Measurements from ENCODE around the gene HTR3B. TPM values are rescaled to one million over a fixed set of nuclear protein-coding genes. Genes with fewer than 3 reads are reported as not detected.

The HTR3B gene
- total RNA-seq, 2 experiments from 2014 or later = not detected

DNA sequence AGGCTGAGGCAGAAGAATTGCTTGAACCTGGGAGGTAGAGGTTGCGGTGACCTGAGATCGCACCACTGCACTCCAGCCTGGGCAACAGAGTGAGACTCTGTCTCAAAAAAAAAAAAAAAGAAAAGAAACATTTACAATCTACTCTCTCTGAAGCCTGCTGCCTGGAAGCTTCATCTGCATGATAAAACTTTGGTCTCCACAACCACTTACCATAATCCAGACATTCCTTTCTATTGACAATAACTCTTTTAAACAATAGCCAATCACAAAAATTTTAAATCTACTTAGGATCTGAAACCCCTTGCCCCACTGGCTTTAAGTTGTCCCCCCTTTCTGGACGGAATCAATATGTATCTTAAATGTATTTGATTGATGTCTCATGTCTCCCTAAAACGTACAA is 45.3 kb downstream of the HTR3B start:
- intact Hi-C loops (cut with DNase I, micrococcal nuclease) = no loop called here
- DNase-seq = no peak
- H3K4me3 Mint-ChIP-seq = no peak overlapping the region
- H3K27me3 Mint-ChIP-seq = peaks cover 20% of the 10 kb centered on the region
- POLR2A ChIA-PET = no interaction called here
- H3K27ac Mint-ChIP-seq = no peak overlapping the region
- no peak for ATAC-seq
- no peaks in the 10 kb centered on the region for H3K36me3 Mint-ChIP-seq (ENCODE audit: low read depth)
- no peaks in the 10 kb centered on the region for H3K4me1 Mint-ChIP-seq
- CTCF ChIA-PET = no interaction called here
- no peaks in the 10 kb centered on the region for H3K9me3 Mint-ChIP-seq (ENCODE audit: low read depth)

DNA sequence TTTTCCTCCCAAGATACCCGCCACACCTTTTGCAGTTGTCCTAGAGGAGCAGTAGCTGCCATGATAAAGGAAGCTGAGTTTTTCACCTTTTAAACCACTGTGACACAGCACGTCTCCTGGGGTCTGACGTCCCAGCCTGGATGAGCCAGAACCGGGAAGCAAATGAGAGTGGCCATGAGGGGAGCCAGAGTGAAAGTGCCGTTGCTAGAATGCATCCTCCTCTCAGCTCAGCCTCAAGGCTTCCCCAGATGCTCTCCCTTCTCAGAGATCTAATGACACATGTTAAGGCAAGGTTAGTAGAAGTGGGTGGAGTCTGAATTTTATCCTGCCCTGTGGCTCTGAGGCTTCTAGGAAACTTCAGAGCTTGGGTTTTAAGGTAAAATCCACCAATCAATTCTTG is 46.9 kb downstream of the HTR3B start:
- Mint-ChIP-seq H3K4me1 (no peaks in the 10 kb centered on the region), H3K27ac (no peak overlapping the region), H3K4me3 (no peak overlapping the region), H3K36me3 (ENCODE audit: low read depth) (no peaks in the 10 kb centered on the region), H3K27me3 (peaks cover 20% of the 10 kb centered on the region), H3K9me3 (ENCODE audit: low read depth) (no peaks in the 10 kb centered on the region)
- DNase-seq = no peak
- CTCF ChIA-PET = interaction anchor here (0.7 to 0.8 kb wide), 2 partner anchors 56 to 916 kb away, joined by 3 read pairs; no protein-coding TSS in a partner anchor
- POLR2A ChIA-PET = no interaction called here
- no peak for ATAC-seq
- intact Hi-C loops (cut with DNase I, micrococcal nuclease) = no loop called here

DNA sequence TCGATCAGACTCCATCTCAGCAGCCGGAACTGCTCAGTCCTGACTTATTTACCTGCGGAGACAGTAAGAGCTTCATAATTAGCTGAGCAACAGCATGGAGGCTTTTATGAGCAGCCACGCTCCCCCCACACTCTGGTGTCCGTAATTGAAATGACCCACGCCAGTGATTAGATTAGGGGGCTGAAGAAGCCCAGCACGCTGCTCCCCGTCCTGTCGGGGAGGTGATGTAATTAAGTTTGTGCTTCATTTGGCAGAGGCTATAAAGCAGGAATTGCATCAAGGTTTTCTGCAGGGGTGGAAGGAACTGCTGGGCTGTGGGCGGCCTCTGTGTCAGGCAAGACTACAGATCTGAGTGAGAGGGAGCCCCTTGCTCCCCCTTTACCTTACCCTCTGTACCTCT is 47.5 kb downstream of the HTR3B start:
- CTCF ChIA-PET = interaction anchor here (0.7 to 1.0 kb wide), 3 partner anchors 28 to 915 kb away, joined by 3 read pairs; no protein-coding TSS in a partner anchor
- H3K27ac Mint-ChIP-seq = no peak overlapping the region

DNA sequence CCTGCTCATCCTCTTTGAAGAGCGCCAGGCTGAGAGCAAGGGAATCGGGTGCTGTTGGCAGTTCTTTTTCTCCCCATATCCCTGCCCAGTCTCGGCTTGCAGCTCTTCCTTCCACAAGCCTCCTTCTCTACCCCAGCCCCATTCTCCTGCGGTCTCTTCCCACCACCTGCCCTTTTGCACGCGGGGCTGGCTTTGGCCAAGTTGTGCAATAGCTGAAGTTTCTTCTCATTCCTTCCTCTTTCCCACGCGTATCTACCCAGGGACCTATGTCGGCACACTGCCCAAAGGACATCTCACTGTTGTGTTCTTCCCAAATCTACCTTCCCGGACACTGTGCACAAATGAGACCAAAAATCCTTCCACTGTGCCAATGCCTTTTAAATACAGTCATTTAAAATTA is 48.0 kb downstream of the HTR3B start:
- Mint-ChIP-seq H3K36me3 (ENCODE audit: low read depth) (no peaks in the 10 kb centered on the region), H3K27ac (no peak overlapping the region), H3K27me3 (peaks cover 15% of the 10 kb centered on the region), H3K9me3 (ENCODE audit: low read depth) (no peaks in the 10 kb centered on the region), H3K4me1 (no peaks in the 10 kb centered on the region), H3K4me3 (no peak overlapping the region)
- intact Hi-C loops (cut with DNase I, micrococcal nuclease) = no loop called here
- ATAC-seq (no peak), DNase-seq (no peak)
- ChIA-PET POLR2A (no interaction called here), CTCF (interaction anchor here (1.0 kb wide), 1 partner anchor 28 kb away, joined by 3 read pairs; no protein-coding TSS in a partner anchor)

More for the DNA sequence above, 47.5 kb downstream of the HTR3B start:
- no peak overlapping the region for H3K4me3 Mint-ChIP-seq
- intact Hi-C loops (cut with DNase I, micrococcal nuclease) = no loop called here
- DNase-seq = no peak
- no peaks in the 10 kb centered on the region for H3K9me3 Mint-ChIP-seq (ENCODE audit: low read depth)
- H3K36me3 Mint-ChIP-seq (ENCODE audit: low read depth) = no peaks in the 10 kb centered on the region
- peaks cover 17% of the 10 kb centered on the region for H3K27me3 Mint-ChIP-seq
- H3K4me1 Mint-ChIP-seq = no peaks in the 10 kb centered on the region
- POLR2A ChIA-PET = no interaction called here
- ATAC-seq = no peak

DNA sequence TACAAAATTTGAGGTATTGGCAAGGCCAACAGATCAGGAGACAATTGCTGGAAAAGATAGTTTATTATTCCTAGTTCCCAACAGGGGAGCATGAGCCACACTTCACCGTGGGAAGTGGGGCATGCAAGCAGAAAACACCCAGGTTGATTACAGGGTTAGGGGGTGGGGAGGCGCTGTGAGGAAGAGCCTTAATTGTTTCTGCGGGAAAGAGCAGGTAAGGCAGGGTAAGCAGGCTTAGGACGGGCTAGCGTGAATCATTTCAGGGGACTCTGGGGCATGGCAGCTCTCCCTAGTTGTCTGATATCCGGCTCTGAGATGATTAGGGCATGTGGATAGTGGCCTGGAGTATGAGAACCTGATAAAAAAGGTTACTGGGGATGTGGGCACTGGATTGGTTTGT is 49.6 kb downstream of the HTR3B start:
- no peaks in the 10 kb centered on the region for H3K9me3 Mint-ChIP-seq (ENCODE audit: low read depth)
- ATAC-seq (no peak), DNase-seq (no peak)
- POLR2A ChIA-PET = no interaction called here
- H3K27me3 Mint-ChIP-seq = peaks cover 13% of the 10 kb centered on the region
- CTCF ChIA-PET = no interaction called here
- intact Hi-C loops (cut with DNase I, micrococcal nuclease) = no loop called here
- H3K27ac Mint-ChIP-seq = no peak overlapping the region
- H3K4me1 Mint-ChIP-seq = no peaks in the 10 kb centered on the region
- no peak overlapping the region for H3K4me3 Mint-ChIP-seq
- no peaks in the 10 kb centered on the region for H3K36me3 Mint-ChIP-seq (ENCODE audit: low read depth)

DNA sequence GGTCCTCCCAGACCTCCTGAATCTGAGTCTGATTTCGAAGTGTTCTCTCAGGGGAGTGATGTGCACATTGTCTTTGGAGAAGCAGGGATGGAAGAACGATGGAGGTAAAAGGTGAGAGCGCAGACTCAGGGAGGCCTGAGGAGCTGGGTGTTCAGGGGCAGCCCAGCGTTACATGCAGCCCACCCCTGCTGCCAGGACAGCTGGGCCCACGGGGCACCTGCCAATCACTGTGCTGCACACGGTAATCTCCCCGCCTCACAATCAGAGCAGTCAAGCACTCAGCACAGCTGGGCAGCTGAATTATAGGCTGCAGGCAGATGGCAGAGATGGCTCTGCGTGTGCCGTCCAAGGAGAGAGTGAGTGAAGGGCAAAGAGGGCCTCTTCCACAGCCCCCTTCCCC is 52.4 kb downstream of the HTR3B start:
- CTCF ChIA-PET = no interaction called here
- ATAC-seq (no peak), DNase-seq (no peak)
- Mint-ChIP-seq H3K27me3 (peaks cover 9% of the 10 kb centered on the region), H3K4me1 (no peaks in the 10 kb centered on the region), H3K9me3 (ENCODE audit: low read depth) (no peaks in the 10 kb centered on the region), H3K27ac (no peak overlapping the region), H3K36me3 (ENCODE audit: low read depth) (no peaks in the 10 kb centered on the region), H3K4me3 (no peak overlapping the region)
- POLR2A ChIA-PET = no interaction called here
- intact Hi-C loops (cut with DNase I, micrococcal nuclease) = no loop called here

DNA sequence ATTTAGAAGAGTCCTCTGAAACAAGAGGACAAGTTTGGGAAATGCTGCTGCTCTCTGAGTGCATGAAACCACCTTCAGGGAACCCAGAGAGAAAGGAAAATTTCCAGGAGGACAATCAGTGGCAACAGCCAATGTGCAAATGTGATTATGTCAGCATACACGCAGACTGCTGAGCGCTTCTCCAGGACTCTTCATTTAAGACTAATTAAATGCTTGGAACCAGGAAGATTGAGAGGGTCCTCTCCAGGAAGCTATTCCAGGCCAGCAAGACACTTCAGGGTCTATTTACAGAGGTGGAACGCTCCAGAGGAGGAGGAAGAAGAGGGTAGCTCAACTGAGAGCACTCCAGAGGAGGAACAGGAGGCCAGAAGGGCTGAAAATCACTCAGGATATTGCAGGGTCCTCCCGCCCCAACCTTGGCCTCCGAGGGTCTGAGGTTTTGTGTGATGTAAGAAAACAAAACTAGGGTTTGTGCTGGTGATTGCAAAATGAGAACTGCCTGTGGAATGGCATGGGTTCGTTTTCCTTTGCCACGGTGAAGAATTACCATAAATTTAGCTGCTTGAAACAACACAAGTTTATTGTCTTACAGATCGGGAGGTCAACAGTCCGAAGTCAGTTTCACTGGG is 56.2 kb downstream of the HTR3B start:
- H3K4me1 Mint-ChIP-seq = no peaks in the 10 kb centered on the region
- intact Hi-C loops (cut with DNase I, micrococcal nuclease) = no loop called here
- no peaks in the 10 kb centered on the region for H3K36me3 Mint-ChIP-seq (ENCODE audit: low read depth)
- H3K27ac Mint-ChIP-seq = no peak overlapping the region
- ChIA-PET POLR2A (no interaction called here), CTCF (no interaction called here)
- ATAC-seq (no peak), DNase-seq (no peak)
- H3K9me3 Mint-ChIP-seq (ENCODE audit: low read depth) = no peaks in the 10 kb centered on the region
- no peaks in the 10 kb centered on the region for H3K27me3 Mint-ChIP-seq
- no peak overlapping the region for H3K4me3 Mint-ChIP-seq

DNA sequence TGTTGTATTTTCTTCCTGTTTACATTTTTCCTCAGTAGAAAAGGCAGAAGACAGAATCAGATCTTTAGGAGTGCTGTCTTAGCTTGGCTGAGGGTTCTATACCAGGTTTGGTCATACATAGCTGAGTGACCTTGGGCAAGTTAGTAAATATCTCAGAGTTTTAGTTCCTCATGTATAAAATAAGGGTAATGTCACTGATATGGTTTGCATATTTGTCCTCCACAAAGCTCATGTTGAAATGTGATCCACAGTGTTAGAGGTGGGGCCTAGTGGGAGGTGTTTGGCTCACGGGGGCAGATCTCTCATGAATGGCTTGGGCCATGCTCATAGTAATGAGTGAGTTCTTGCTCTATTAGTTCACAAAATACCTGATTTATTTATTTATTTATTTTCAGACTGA is 62.8 kb downstream of the HTR3B start:
- DNase-seq (no peak), ATAC-seq (no peak)
- H3K27me3 Mint-ChIP-seq = peaks cover 2% of the 10 kb centered on the region
- ChIA-PET CTCF (no interaction called here), POLR2A (no interaction called here)
- H3K27ac Mint-ChIP-seq = no peak overlapping the region
- no peaks in the 10 kb centered on the region for H3K36me3 Mint-ChIP-seq (ENCODE audit: low read depth)
- H3K4me1 Mint-ChIP-seq = no peaks in the 10 kb centered on the region
- H3K9me3 Mint-ChIP-seq (ENCODE audit: low read depth) = no peaks in the 10 kb centered on the region
- H3K4me3 Mint-ChIP-seq = no peak overlapping the region
- intact Hi-C loops (cut with DNase I, micrococcal nuclease) = no loop called here

DNA sequence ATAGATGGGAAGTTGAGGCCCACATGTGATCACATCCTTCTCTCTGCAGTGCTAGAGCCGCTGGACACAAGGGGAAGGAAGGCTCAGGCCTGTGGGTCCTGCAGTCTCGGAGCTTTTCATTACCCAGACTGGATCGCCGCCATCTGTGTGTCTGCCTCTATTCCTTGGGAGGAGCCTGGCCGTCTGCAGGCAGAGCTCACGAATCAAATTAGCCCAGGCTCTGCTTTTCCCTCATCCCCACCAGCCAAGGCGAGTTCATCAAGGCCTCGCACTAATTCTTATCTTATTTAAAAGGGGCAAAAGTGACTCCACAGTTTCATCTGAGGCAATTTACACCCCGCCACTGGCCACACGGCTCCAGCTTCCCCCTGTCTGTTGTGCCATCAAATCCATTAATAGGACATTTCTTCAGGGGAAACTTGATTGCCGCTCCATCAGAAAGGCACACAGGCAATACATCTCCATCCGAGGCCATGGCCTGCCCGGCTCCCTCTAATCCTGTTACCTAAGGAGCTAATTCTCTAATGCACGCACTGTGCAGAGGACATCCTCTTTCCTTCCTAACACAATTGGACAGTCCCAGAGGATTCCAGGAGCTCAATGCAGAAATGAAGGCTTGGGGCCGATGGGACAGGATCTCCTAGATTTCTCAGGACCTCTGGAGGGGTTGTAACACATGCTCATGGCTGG is 67.1 kb downstream of the HTR3B start:
- Mint-ChIP-seq H3K9me3 (ENCODE audit: low read depth) (no peaks in the 10 kb centered on the region), H3K4me3 (no peak overlapping the region), H3K4me1 (no peaks in the 10 kb centered on the region), H3K27ac (no peak overlapping the region), H3K36me3 (ENCODE audit: low read depth) (no peaks in the 10 kb centered on the region), H3K27me3 (peaks cover 4% of the 10 kb centered on the region)
- no peak for ATAC-seq
- DNase-seq = no peak
- intact Hi-C loops (cut with DNase I, micrococcal nuclease) = no loop called here
- ChIA-PET CTCF (no interaction called here), POLR2A (no interaction called here)

DNA sequence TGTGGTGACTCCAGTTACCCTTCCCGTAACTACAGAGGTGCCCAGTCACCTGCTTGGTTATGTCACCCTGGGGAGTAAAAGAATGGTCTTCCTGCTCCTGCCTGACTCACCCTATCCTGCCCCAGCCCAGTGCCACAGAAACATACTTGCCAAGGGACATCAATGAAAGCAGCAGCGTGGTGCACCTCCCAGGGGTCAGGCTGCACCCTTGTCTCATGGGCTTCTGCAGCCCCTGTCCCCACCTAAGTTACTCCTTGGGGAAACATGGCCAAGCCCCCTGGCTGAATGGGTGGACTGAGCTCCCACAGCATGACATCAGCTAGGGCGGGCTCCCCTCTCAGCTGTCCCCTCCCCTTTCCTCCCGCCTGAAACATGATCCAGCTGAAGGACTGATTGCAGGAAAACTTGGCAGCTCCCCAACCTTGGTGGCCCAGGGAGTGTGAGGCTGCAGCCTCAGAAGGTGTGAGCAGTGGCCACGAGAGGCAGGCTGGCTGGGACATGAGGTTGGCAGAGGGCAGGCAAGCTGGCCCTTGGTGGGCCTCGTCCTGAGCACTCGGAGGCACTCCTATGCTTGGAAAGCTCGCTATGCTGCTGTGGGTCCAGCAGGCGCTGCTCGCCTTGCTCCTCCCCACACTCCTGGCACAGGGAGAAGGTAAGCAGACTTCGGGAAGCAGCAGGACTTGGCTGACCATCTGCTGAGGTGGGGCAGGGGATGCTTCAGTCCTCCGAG is 70.3 kb downstream of the HTR3B start, which contains the start of gene HTR3A:
Gene HTR3A (plus strand): TSS at position 368 of the 730 bp plus-strand sequence. CDS start 218 bp downstream, at position 586.
- Mint-ChIP-seq H3K27ac (no peak within 1 kb of the TSS), H3K4me3 (no peak within 1 kb of the TSS), H3K4me1 (no peaks in the 10 kb centered on the region), H3K9me3 (ENCODE audit: low read depth) (no peaks in the 10 kb centered on the region), H3K36me3 (ENCODE audit: low read depth) (no peaks in the 10 kb centered on the region), H3K27me3 (peaks cover 3% of the 10 kb centered on the region)
- DNase-seq (no peak), ATAC-seq (no peak)
- POLR2A ChIA-PET = no interaction called here
- intact Hi-C loops (cut with DNase I, micrococcal nuclease) = no loop called here
- CTCF ChIA-PET = interaction anchor here (2.1 kb wide), 1 partner anchor 19 kb away, joined by 8 read pairs; no protein-coding TSS in a partner anchor

DNA sequence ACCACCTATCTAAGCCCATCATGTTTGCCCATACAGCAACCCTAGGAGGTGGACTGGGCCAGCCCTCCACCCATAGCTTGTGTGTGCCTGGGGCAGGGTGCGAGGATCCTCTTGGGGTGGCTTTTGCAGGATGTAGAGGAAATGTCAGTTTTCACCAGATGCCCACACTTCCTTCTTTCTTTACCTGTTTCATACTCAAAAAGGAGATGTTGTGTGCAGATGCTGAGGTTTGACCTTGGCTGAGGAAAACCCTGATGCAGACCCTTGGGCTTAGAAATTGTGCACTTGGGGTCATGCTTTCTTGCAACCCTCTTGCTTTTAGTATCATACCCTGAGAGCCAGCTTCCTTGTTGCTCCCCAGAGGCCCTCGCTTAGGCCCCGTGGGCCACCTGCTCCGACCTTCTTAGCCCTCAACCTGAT is 72.5 kb downstream of the HTR3B start:
- ChIA-PET CTCF (interaction anchor here (2.1 kb wide), 1 partner anchor 17 kb away, joined by 8 read pairs; no protein-coding TSS in a partner anchor), POLR2A (interaction anchor here (0.6 kb wide), 1 partner anchor 409 kb away, joined by 3 read pairs; no protein-coding TSS in a partner anchor)
- intact Hi-C loops (cut with DNase I, micrococcal nuclease) = no loop called here
- H3K27me3 Mint-ChIP-seq = peaks cover 7% of the 10 kb centered on the region
- no peak overlapping the region for H3K27ac Mint-ChIP-seq
- DNase-seq = no peak
- no peak for ATAC-seq
- no peaks in the 10 kb centered on the region for H3K4me1 Mint-ChIP-seq
- no peaks in the 10 kb centered on the region for H3K9me3 Mint-ChIP-seq (ENCODE audit: low read depth)
- H3K4me3 Mint-ChIP-seq = no peak overlapping the region
- H3K36me3 Mint-ChIP-seq (ENCODE audit: low read depth) = no peaks in the 10 kb centered on the region

DNA sequence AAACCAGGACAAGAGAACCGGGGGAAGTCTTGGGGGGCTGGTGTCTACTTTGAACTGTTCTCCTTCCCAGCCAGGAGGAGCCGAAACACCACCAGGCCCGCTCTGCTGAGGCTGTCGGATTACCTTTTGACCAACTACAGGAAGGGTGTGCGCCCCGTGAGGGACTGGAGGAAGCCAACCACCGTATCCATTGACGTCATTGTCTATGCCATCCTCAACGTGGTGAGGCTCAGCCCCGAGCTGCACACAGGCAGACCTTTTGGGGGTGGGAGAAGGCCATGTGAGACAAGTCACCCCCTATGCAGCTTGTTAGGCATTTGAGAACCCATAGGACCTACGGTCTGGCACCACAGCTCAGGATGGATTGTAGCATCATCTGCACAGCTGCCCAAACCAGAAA is 73.1 kb downstream of the HTR3B start:
- Mint-ChIP-seq H3K9me3 (ENCODE audit: low read depth) (no peaks in the 10 kb centered on the region), H3K4me3 (no peak overlapping the region), H3K4me1 (no peaks in the 10 kb centered on the region), H3K27me3 (peaks cover 7% of the 10 kb centered on the region), H3K27ac (no peak overlapping the region), H3K36me3 (ENCODE audit: low read depth) (no peaks in the 10 kb centered on the region)
- ATAC-seq (no peak), DNase-seq (no peak)
- CTCF ChIA-PET = no interaction called here
- intact Hi-C loops (cut with DNase I, micrococcal nuclease) = no loop called here
- POLR2A ChIA-PET = no interaction called here

All from activated CD4-positive, alpha-beta T cell treated with anti-CD3 and anti-CD28 coated beads for 36 hours (primary cell).